Kasumi-1 (cell line): Measurements from ENCODE around the gene NXPH3.

Experiments used
- DNase-seq, 2 experiments: peaks; one replicate each; lab custom pipeline; 2025; lab: John Stamatoyannopoulos, UW

The NXPH3 gene

GRCh38 chr17:49592263-49592662 lies 16.6 kb downstream of the NXPH3 start:
- no peak for DNase-seq

- DNase-seq, result no peak
Observed at GRCh38 chr17:49595328-49595727, 19.7 kb downstream of the NXPH3 start.

GRCh38 chr17:49595980-49596379 lies 20.3 kb downstream of the NXPH3 start:
- no peak for DNase-seq

- no peak for DNase-seq
Observed at GRCh38 chr17:49596613-49597244, 21.1 kb downstream of the NXPH3 start.

GRCh38 chr17:49597436-49597835 lies 21.8 kb downstream of the NXPH3 start:
- no peak for DNase-seq

GRCh38 chr17:49597928-49598655 lies 22.4 kb downstream of the NXPH3 start:
- DNase-seq, result no peak

GRCh38 chr17:49598918-49599317 lies 23.2 kb downstream of the NXPH3 start:
- no peak for DNase-seq

- DNase-seq, result no peak
Observed at GRCh38 chr17:49600949-49601348, 25.3 kb downstream of the NXPH3 start.

GRCh38 chr17:49602783-49603182 lies 27.1 kb downstream of the NXPH3 start:
- DNase-seq, result peak; percentile 18 to 29

GRCh38 chr17:49603238-49603637 lies 27.6 kb downstream of the NXPH3 start:
- DNase-seq, result no peak

GRCh38 chr17:49603720-49604119 lies 28.0 kb downstream of the NXPH3 start:
- DNase-seq, result no peak

- DNase-seq, result no peak
Observed at GRCh38 chr17:49604314-49604869, 28.7 kb downstream of the NXPH3 start.

GRCh38 chr17:49610883-49611584 lies 35.4 kb downstream of the NXPH3 start:
- no peak for DNase-seq

- no peak for DNase-seq
Observed at GRCh38 chr17:49612726-49613125, 37.1 kb downstream of the NXPH3 start.

- DNase-seq, result no peak
Observed at GRCh38 chr17:49613182-49613800, 37.6 kb downstream of the NXPH3 start.

- no peak for DNase-seq
Observed at GRCh38 chr17:49616086-49616485, 40.4 kb downstream of the NXPH3 start.

- peak; percentile 64 to 66 for DNase-seq
Observed at GRCh38 chr17:49616601-49617131, 41.0 kb downstream of the NXPH3 start.

- no peak for DNase-seq
Observed at GRCh38 chr17:49618028-49618611, 42.4 kb downstream of the NXPH3 start.

- no peak for DNase-seq
Observed at GRCh38 chr17:49621420-49621819, 45.7 kb downstream of the NXPH3 start.

GRCh38 chr17:49621946-49622529 lies 46.4 kb downstream of the NXPH3 start:
- DNase-seq, result no peak

GRCh38 chr17:49624896-49625295 lies 49.2 kb downstream of the NXPH3 start:
- no peak for DNase-seq
